Right atrium auricular region (tissue), 2 donors: ENCODE measurements around the gene C5orf47. TPM values are rescaled to one million over a fixed set of nuclear protein-coding genes. Genes with fewer than 3 reads are reported as not detected.

Experiments used
- DNase-seq: peaks from one replicate; pipeline ENCODE4 v3.0.0-alpha.2; 2019; ENCODE audit warnings: low spot score
- H3K27ac ChIP-seq, 2 donors: fragments of 200-600 bp; sonication (generic); 1 replicate in 1 of 2; 2 replicates in 1 of 2; pipeline ENCODE4 v1.5.1; 2016 to 2019
- H3K27me3 ChIP-seq, 2 donors: fragments of 200-600 bp; sonication (generic); one replicate each; pipeline versions ENCODE4 v1.5.1 to v1.6.0; 2017 to 2019
- H3K36me3 ChIP-seq: fragments of 200-600 bp; sonication (generic); one replicate; pipeline ENCODE4 v1.5.1; 2016
- H3K4me1 ChIP-seq, 2 donors: fragments of 200-600 bp; sonication (generic); one replicate each; pipeline versions ENCODE4 v1.5.1 to v1.6.0; 2017 to 2019
- H3K4me3 ChIP-seq, 2 donors: fragments of 200-600 bp; sonication (generic); 1 replicate in 1 of 2; 2 replicates in 1 of 2; pipeline ENCODE4 v1.5.1; 2017 to 2019; ENCODE audit warnings: mild to moderate bottlenecking in 1 of 2, moderate library complexity in 1 of 2
- H3K9me3 ChIP-seq, 2 donors: fragments of 200-600 bp; sonication (generic); one replicate each; pipeline ENCODE4 v1.5.1; 2019
- total RNA-seq, 2 donors: library from RNA; depleted of rRNA; stranded (reverse); fragments of >200 nt; gene quantifications; one replicate each; pipeline ENCODE4 v1.1.0, GENCODE V29; 2016
- TF ChIP-seq, protein P1 (sequence below), 2 donors: fragments of 200-600 bp; sonication (generic); IDR thresholded peaks; one replicate each; pipeline ENCODE4 v1.5.1; 2019; ENCODE audit warnings: antibody characterized with exemption in 2 of 2

The C5orf47 gene
- total RNA-seq, 2 donors from 2014 or later = 0.12 TPM; not detected in 1

DNA sequence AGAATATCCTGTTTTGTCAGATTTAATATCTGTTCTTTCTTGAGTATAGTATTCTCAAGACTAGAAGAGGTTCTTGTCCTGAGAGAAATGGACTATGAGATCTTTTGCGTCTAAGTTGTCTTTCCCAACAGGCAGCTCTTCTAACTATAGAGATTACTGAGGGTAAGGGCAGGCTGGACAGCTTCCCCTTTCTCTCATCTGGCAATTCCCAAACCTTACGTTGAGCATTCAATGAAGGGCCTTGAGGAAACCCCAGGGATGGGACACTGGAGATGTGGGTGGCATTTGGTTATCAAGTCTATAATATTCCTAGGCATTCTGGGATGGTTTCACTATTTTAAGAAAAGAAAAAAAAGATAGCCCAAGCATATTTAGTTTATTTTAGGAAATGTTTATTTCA is 28.0 kb upstream of the C5orf47 start:
- no peak for DNase-seq
- H3K36me3 ChIP-seq = peaks cover 22% of the 10 kb centered on the region
- H3K9me3 ChIP-seq = no peaks in the 10 kb centered on the region
- H3K27ac ChIP-seq = peak overlapping the region in 1 of 2 donors; percentile 87
- peaks cover 0 to 1% of the 10 kb centered on the region in 2 donors for H3K4me1 ChIP-seq
- TF ChIP-seq, protein P1, sequence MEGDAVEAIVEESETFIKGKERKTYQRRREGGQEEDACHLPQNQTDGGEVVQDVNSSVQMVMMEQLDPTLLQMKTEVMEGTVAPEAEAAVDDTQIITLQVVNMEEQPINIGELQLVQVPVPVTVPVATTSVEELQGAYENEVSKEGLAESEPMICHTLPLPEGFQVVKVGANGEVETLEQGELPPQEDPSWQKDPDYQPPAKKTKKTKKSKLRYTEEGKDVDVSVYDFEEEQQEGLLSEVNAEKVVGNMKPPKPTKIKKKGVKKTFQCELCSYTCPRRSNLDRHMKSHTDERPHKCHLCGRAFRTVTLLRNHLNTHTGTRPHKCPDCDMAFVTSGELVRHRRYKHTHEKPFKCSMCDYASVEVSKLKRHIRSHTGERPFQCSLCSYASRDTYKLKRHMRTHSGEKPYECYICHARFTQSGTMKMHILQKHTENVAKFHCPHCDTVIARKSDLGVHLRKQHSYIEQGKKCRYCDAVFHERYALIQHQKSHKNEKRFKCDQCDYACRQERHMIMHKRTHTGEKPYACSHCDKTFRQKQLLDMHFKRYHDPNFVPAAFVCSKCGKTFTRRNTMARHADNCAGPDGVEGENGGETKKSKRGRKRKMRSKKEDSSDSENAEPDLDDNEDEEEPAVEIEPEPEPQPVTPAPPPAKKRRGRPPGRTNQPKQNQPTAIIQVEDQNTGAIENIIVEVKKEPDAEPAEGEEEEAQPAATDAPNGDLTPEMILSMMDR (IDR thresholded peaks at IDR 0.05) = no peak
- H3K27me3 ChIP-seq = no peaks in the 10 kb centered on the region
- no peak overlapping the region for H3K4me3 ChIP-seq

DNA sequence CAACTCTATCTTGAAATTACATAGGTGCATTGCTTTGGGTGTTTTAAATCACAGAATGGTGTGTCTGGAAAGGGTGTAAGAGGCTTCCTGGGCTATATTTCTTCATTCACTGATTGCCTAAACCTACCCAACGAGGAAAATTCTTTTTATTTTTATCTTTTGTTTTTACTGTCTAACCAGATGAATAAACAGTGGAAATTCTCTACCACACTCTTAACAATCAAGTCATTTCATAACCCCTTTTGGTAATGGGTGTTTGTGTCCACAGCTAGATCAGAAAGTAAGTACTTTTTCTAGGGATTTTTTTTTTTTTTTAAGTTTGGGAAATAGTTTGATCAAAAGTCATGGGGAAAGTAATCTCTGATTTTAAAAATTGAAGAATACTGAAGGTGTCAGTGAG is 27.6 kb upstream of the C5orf47 start:
- H3K4me1 ChIP-seq = no peaks in the 10 kb centered on the region
- peak overlapping the region in 1 of 2 donors; percentile 87 for H3K27ac ChIP-seq
- peaks cover 18% of the 10 kb centered on the region for H3K36me3 ChIP-seq
- DNase-seq = no peak
- no peaks in the 10 kb centered on the region for H3K9me3 ChIP-seq
- TF ChIP-seq, protein P1 (IDR thresholded peaks at IDR 0.05) = no peak
- no peak overlapping the region for H3K4me3 ChIP-seq
- H3K27me3 ChIP-seq = no peaks in the 10 kb centered on the region

DNA sequence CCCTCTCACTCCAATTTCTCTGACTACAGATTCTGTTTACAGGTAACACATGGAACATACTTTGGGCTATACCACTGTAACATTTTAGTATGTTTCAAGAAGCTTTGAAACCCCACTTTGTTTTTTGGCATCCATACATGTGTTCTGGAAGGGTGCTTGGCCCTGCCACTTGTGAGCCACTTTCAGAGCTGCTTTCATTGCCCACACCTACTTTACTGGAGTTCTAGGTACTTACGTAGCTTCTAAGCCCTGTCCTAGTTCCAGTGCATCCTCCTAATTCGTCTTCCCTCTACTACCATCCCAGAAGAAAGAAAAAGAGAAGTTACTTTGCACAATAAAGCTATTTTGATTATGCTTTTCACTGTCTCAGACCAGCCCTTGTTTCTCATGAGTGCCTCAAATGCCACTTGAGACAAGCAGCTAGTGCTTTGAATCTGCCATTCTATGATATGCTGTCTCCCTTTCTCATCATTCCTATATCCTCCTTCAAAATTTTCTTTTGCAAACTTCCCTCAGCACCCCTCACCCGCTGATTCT is 26.5 kb upstream of the C5orf47 start:
- H3K4me1 ChIP-seq = no peaks in the 10 kb centered on the region
- H3K9me3 ChIP-seq = no peaks in the 10 kb centered on the region
- peak overlapping the region; percentile 69 to 87 for H3K27ac ChIP-seq
- peaks cover 10% of the 10 kb centered on the region for H3K36me3 ChIP-seq
- H3K4me3 ChIP-seq = no peak overlapping the region
- no peak for DNase-seq
- TF ChIP-seq, protein P1 (IDR thresholded peaks at IDR 0.05) = no peak
- H3K27me3 ChIP-seq = no peaks in the 10 kb centered on the region

DNA sequence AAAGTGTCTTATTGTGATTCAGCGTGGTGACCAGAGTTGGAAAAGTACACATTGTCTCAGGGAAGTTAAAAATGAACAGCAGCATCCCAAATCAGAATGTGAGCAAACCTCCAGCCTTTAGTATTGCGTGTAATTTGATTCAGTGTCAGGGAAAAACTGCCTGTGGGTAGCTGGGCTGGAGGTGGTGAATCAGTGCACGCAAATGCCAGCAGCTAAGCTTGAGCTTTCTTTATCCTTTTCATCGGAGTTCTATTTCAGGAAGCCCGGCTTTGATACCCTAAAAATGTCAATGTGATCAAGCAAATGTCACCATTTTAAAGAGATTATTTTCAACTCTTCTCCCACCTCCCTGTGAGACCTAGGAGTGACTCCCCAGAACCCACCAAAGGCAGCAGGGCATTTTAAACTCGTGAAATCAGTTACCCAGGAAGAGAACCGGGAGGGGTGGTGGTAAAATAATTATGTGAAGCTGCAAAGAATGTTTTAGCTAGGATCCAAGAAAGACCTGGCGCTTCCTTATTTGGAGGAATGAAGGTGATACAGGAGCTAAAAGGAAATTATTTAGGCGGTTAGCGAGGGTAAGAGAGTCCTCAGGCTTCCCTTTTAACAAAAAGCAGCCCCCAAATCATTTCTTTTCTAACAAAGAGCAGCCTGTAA is 25.7 kb upstream of the C5orf47 start:
- Histone ChIP-seq H3K27me3 (no peaks in the 10 kb centered on the region), H3K9me3 (no peaks in the 10 kb centered on the region), H3K4me3 (peak overlapping the region in 1 of 2 donors; percentile 5), H3K36me3 (peaks cover 2% of the 10 kb centered on the region), H3K4me1 (no peaks in the 10 kb centered on the region), H3K27ac (peak overlapping the region; percentile 69 to 87)
- no peak for DNase-seq
- TF ChIP-seq, protein P1 (IDR thresholded peaks at IDR 0.05) = no peak

DNA sequence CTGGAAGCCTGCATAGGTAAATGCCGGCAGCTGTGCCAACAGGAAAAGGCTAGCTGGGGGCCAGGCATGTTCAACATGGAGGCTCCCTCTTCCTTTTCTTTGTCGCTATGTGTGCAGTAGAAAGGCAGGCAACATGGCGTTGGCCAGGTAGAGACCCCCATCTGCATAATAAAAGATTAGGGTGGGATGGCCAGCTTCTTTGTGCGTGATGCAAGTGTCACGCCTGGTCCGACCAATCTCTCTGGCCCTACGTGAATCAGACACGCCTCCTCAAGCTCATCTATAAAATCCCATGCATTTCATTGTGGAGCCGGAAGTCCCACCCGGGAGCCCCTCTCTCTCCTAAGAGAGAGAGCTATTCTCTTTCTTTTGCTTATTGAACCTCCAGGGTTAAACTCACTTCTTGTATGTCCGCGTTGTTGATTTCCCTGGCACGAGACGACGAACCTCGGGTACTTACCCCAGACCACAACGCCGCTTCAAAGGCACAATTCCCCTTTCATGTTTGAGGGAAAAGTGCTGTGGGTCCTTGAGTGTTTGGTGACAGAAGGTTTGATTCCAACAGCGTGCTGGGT is 25.0 kb upstream of the C5orf47 start:
- H3K9me3 ChIP-seq = no peaks in the 10 kb centered on the region
- H3K27ac ChIP-seq = peak overlapping the region; percentile 69 to 87
- no peaks in the 10 kb centered on the region for H3K4me1 ChIP-seq
- no peaks in the 10 kb centered on the region for H3K36me3 ChIP-seq
- H3K27me3 ChIP-seq = no peaks in the 10 kb centered on the region
- peak overlapping the region in 1 of 2 donors; percentile 5 for H3K4me3 ChIP-seq
- no peak for DNase-seq
- TF ChIP-seq, protein P1 (IDR thresholded peaks at IDR 0.05) = no peak
